ENCODE measurements around the gene LCP2. TPM values are rescaled to one million over a fixed set of nuclear protein-coding genes. Genes with fewer than 3 reads are reported as not detected.

Gene LCP2
- total RNA-seq, 1 experiment from 2014 or later, result not detected

DNA sequence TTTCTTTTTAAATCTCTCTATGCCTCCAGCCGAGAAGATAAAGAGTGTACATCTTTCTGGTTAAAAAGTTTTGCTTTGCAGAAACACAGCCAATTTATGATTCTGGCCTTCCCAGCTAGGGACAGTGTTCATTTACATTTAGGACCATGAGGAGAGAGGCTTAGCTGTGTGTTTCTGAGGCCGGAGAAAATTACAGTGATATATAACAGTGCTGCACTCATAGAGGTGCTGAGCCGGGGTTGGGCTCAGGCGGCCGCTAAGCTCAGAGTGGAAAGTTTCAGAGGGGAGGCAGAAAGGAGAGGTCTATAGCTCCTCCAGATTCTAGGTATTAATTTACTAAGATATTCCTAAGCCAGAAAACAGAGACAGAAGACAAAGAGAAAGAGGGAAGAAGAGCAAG, 37.0 kb upstream of the LCP2 start:
- Histone ChIP-seq H2BK20ac (ENCODE audit: low read depth, low read length, poor library complexity, severe bottlenecking) (no peak overlapping the region), H3K14ac (ENCODE audit: insufficient read depth, low read length) (no peak overlapping the region), H3K4ac (ENCODE audit: low read depth, low read length) (no peak overlapping the region), H3T11ph (ENCODE audit: low read length) (no peak overlapping the region), H3K9me3 (ENCODE audit: control insufficient read depth, low read depth, low read length) (no peaks in the 10 kb centered on the region), H2AK5ac (ENCODE audit: insufficient read length, low read length) (no peak overlapping the region), H2BK15ac (ENCODE audit: low read depth, low read length) (no peak overlapping the region), H2BK5ac (ENCODE audit: insufficient read length, low read length) (no peak overlapping the region), H4K91ac (ENCODE audit: insufficient read length, low read depth, low read length) (no peak overlapping the region), H3K4me1 (ENCODE audit: insufficient read depth, low read length) (peaks cover 12% of the 10 kb centered on the region; the same call in 1 of the 2 replicates), H4K20me1 (ENCODE audit: control insufficient read depth, insufficient read depth, insufficient read length) (no peaks in the 10 kb centered on the region), H2BK120ac (ENCODE audit: low read depth, low read length, poor library complexity, severe bottlenecking) (no peak overlapping the region), H3K9ac (ENCODE audit: extremely low read depth, insufficient read length, low read length) (no peak overlapping the region), H3K27ac (ENCODE audit: insufficient read length, low read depth, low read length) (no peak overlapping the region), H3K56ac (ENCODE audit: insufficient read length, low read depth, low read length) (no peak overlapping the region), H4K5ac (ENCODE audit: insufficient read length, low read depth, low read length) (no peak overlapping the region), H3K79me1 (ENCODE audit: insufficient read depth, low read depth, low read length, poor library complexity, severe bottlenecking) (no peaks in the 10 kb centered on the region), H2AFZ (ENCODE audit: low read length) (no peak overlapping the region), H2BK12ac (ENCODE audit: insufficient read length, low read depth, low read length) (no peak overlapping the region), H3K18ac (ENCODE audit: insufficient read length, low read depth, low read length) (no peak overlapping the region), H4K8ac (replicated peaks; ENCODE audit: insufficient read length, low read depth, low read length) (no peak overlapping the region), H3K27me3 (ENCODE audit: insufficient read depth, low read length) (no peaks in the 10 kb centered on the region), H3K79me2 (ENCODE audit: insufficient read depth, low read length) (no peaks in the 10 kb centered on the region), H3K4me2 (ENCODE audit: insufficient read depth, insufficient read length, low read length) (no peak overlapping the region), H3K23ac (ENCODE audit: insufficient read length, low read depth, low read length) (no peak overlapping the region), H3K23me2 (ENCODE audit: insufficient read length, low read depth, low read length, poor library complexity, severe bottlenecking) (no peaks in the 10 kb centered on the region)
- Mint-ChIP-seq H3K4me3 (no peak overlapping the region; a peak in 1 of 5 replicates), H3K27me3 (ENCODE audit: low read depth) (peaks cover 4% of the 10 kb centered on the region), H3K9me3 (peaks cover 0 to 4% of the 10 kb centered on the region in 2 experiments; a peak in 2 of 5 replicates), H3K36me3 (ENCODE audit: insufficient read depth in 1 of 3, low read depth in 3 of 3) (peaks cover 0 to 5% (median 0%) of the 10 kb centered on the region in 3 experiments; a peak in 1 of 7 replicates), H3K4me1 (peaks cover 69 to 81% of the 10 kb centered on the region in 2 experiments), H3K27ac (peak overlapping the region in 1 of 3 experiments; percentile 27; a peak in 3 of 7 replicates)
- DNase-seq, result no peak
- WGBS (ENCODE audit: extremely low coverage, insufficient read length, low lambda C conversion rate), result no CpG with 5 or more reads among the region's 5 CpGs
- TF ChIP-seq, protein P1, sequence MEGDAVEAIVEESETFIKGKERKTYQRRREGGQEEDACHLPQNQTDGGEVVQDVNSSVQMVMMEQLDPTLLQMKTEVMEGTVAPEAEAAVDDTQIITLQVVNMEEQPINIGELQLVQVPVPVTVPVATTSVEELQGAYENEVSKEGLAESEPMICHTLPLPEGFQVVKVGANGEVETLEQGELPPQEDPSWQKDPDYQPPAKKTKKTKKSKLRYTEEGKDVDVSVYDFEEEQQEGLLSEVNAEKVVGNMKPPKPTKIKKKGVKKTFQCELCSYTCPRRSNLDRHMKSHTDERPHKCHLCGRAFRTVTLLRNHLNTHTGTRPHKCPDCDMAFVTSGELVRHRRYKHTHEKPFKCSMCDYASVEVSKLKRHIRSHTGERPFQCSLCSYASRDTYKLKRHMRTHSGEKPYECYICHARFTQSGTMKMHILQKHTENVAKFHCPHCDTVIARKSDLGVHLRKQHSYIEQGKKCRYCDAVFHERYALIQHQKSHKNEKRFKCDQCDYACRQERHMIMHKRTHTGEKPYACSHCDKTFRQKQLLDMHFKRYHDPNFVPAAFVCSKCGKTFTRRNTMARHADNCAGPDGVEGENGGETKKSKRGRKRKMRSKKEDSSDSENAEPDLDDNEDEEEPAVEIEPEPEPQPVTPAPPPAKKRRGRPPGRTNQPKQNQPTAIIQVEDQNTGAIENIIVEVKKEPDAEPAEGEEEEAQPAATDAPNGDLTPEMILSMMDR (conservative IDR thresholded peaks at IDR 0.05), result no peak

Data from H9 (cell line).